HepG2 (cell line): Measurements from ENCODE around the gene FDPS. TPM values are rescaled to one million over a fixed set of nuclear protein-coding genes. Genes with fewer than 3 reads are reported as not detected.

Source experiments
- DPF2 ChIP-seq: sonication (generic); formaldehyde crosslinking; IDR thresholded peaks from 2 replicates; pipeline ENCODE4 v1.4.0; 2020; ENCODE audit warnings: mild to moderate bottlenecking, low read depth, missing genetic modification reagents, borderline replicate concordance
- ELF4 ChIP-seq: sonication (generic); formaldehyde crosslinking; IDR thresholded peaks from 2 replicates; pipeline ENCODE4 v1.5.0; 2020; ENCODE audit warnings: missing genetic modification reagents, mild to moderate bottlenecking, moderate library complexity, borderline replicate concordance
- ETV6 ChIP-seq: sonication (generic); formaldehyde crosslinking; conservative IDR thresholded peaks from 2 replicates; pipeline ENCODE4 v1.4.0; 2020; ENCODE audit warnings: missing genetic modification reagents
- GFI1 ChIP-seq: sonication (generic); formaldehyde crosslinking; IDR thresholded peaks from 2 replicates; pipeline ENCODE4 v1.5.0; 2020; ENCODE audit warnings: missing genetic modification reagents, mild to moderate bottlenecking, borderline replicate concordance
- HNRNPK ChIP-seq: fragments of 200-400 bp; formaldehyde crosslinking; IDR thresholded peaks from 2 replicates; pipeline ENCODE4 v1.6.1; 2018; ENCODE audit warnings: low read length, low read depth, moderate library complexity, mild to moderate bottlenecking; ENCODE audit not compliant: poor library complexity, severe bottlenecking
- MAZ ChIP-seq, 2 experiments: sonication (generic) in 1 of 2; formaldehyde crosslinking in 1 of 2; IDR thresholded peaks; 2 replicates each; pipeline versions ENCODE4 v1.5.0 to v1.6.1; 2012 to 2020; ENCODE audit warnings: low read depth in 2 of 2, mild to moderate bottlenecking in 2 of 2, borderline replicate concordance in 1 of 2, improper control_type of control experiment in 1 of 2, low read length in 1 of 2, missing genetic modification reagents in 1 of 2, moderate library complexity in 1 of 2
- MLXIP ChIP-seq: sonication (generic); formaldehyde crosslinking; IDR thresholded peaks from 2 replicates; pipeline ENCODE4 v1.9.0; 2021; ENCODE audit warnings: missing genetic modification reagents, borderline replicate concordance
- PRDM4 ChIP-seq: sonication (generic); formaldehyde crosslinking; IDR thresholded peaks from 2 replicates; pipeline ENCODE4 v1.9.0; 2021; ENCODE audit warnings: missing genetic modification reagents, borderline replicate concordance
- SAP130 ChIP-seq: IDR thresholded peaks from 2 replicates; pipeline ENCODE4 v1.6.1; 2016; ENCODE audit warnings: low read depth
- SP5 ChIP-seq: IDR thresholded peaks from 2 replicates; pipeline ENCODE4 v1.6.1; 2016; ENCODE audit warnings: low read depth, borderline replicate concordance
- ZBTB42 ChIP-seq: sonication (generic); formaldehyde crosslinking; IDR thresholded peaks from 2 replicates; pipeline ENCODE4 v1.5.0; 2020; ENCODE audit warnings: mild to moderate bottlenecking, missing genetic modification reagents
- ZNF101 ChIP-seq: sonication (generic); formaldehyde crosslinking; IDR thresholded peaks from 2 replicates; pipeline ENCODE4 v1.4.0; 2020; ENCODE audit warnings: mild to moderate bottlenecking, low read depth, missing genetic modification reagents, borderline replicate concordance
- ZNF205 ChIP-seq: IDR thresholded peaks from 2 replicates; pipeline ENCODE4 v1.6.1; 2018; ENCODE audit warnings: missing biosample characterization, missing genetic modification reagents
- ZNF274 ChIP-seq: sonication (generic); formaldehyde crosslinking; IDR thresholded peaks from 2 replicates; pipeline ENCODE4 v1.5.1; 2020; ENCODE audit warnings: mild to moderate bottlenecking, missing genetic modification reagents
- ZNF747 ChIP-seq: sonication (generic); formaldehyde crosslinking; IDR thresholded peaks from 2 replicates; pipeline ENCODE4 v1.8.1; 2023; ENCODE audit warnings: missing genetic modification reagents, mild to moderate bottlenecking, borderline replicate concordance
- polyA plus RNA-seq, 8 experiments: library from polyadenylated mRNA; depleted of rRNA in 3 of 8; stranded (reverse) in 7 of 8; unstranded in 1 of 8; fragments of >200 nt; fragmentation: Illumina TruSeq in 4 of 8; extraction: Trizol in 4 of 8; gene quantifications; 2 replicates each; pipeline versions ENCODE4 v1.2.1 to v1.2.3, GENCODE V29; 2011 to 2016; ENCODE audit warnings: low read depth in 4 of 8, missing spikeins in 1 of 8, mixed read lengths in 1 of 8; ENCODE audit not compliant: insufficient read depth in 1 of 8
- total RNA-seq, 5 experiments: library from RNA; depleted of rRNA; stranded (reverse); fragments of >200 nt; fragmentation: Illumina TruSeq; extraction: Trizol; gene quantifications; 2 replicates each; pipeline ENCODE4 v1.2.3, GENCODE V29; 2016; ENCODE audit warnings: low read depth in 1 of 5
- TF ChIP-seq, protein P1 (sequence below): sonication (generic); formaldehyde crosslinking; IDR thresholded peaks from 2 replicates; pipeline ENCODE4 v1.8.0; 2022; ENCODE audit warnings: missing genetic modification reagents, mild to moderate bottlenecking, inconsistent platforms, borderline replicate concordance
- TF ChIP-seq, protein P2 (sequence below): sonication (generic); formaldehyde crosslinking; IDR thresholded peaks from 2 replicates; pipeline ENCODE4 v1.4.0; 2020; ENCODE audit warnings: mild to moderate bottlenecking, missing genetic modification reagents

The FDPS gene
- total and polyA plus RNA-seq, 2 of the 13 experiments (the other 11 are each of a cell fraction or from before 2014, with no cell fraction given), result 264 to 519 TPM

GRCh38 chr1:155324717-155325602, 16.3 kb downstream of the FDPS start (continued):
- TF ChIP-seq PRDM4 (CRISPR knock-in tag) (no peak), ZNF747 (CRISPR knock-in tag) (peak; percentile 59; the same call in 1 of the 2 replicates), SAP130 (peak; percentile 62; the same call in 1 of the 2 replicates), ZNF274 (0 out of 2 replicates have a peak, but pooled peaks have one; percentile 23), ZNF205 (CRISPR knock-in tag) (0 out of 2 replicates have a peak, but pooled peaks have one; percentile 10), GFI1 (no peak), MAZ (IDR thresholded peaks at IDR 0.05; ENCODE audit: borderline replicate concordance, low read depth, low read length) (no peak), MAZ (CRISPR knock-in tag; IDR thresholded peaks at IDR 0.05; ENCODE audit: low read depth) (peak; percentile 68; the same call in 1 of the 2 replicates), DPF2 (CRISPR knock-in tag) (no peak), ETV6 (CRISPR knock-in tag) (0 out of 2 replicates have a peak, but pooled peaks have one; percentile 11), ZBTB42 (CRISPR knock-in tag) (0 out of 2 replicates have a peak, but pooled peaks have one; percentile 49), ZNF101 (no peak), ELF4 (no peak), MLXIP (CRISPR knock-in tag) (0 out of 2 replicates have a peak, but pooled peaks have one; percentile 36), SP5 (CRISPR knock-in tag) (peak; percentile 10; the same call in 1 of the 2 replicates), HNRNPK (peak; percentile 46)
- TF ChIP-seq, protein P1, sequence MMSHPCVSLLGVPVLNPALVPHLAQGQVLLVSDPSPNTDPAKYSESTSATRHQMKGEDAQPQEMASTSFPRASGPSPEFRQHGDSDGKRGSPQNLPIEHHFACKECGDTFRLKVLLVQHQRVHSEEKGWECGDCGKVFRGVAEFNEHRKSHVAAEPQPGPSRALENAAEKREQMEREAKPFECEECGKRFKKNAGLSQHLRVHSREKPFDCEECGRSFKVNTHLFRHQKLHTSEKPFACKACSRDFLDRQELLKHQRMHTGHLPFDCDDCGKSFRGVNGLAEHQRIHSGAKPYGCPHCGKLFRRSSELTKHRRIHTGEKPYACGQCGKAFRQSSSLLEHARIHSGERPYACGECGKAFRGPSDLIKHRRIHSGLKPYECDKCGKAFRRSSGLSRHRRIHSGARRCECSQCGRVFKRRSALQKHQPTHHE (CRISPR knock-in tag), result 0 out of 2 replicates have a peak, but pooled peaks have one; percentile 29
- TF ChIP-seq, protein P2, sequence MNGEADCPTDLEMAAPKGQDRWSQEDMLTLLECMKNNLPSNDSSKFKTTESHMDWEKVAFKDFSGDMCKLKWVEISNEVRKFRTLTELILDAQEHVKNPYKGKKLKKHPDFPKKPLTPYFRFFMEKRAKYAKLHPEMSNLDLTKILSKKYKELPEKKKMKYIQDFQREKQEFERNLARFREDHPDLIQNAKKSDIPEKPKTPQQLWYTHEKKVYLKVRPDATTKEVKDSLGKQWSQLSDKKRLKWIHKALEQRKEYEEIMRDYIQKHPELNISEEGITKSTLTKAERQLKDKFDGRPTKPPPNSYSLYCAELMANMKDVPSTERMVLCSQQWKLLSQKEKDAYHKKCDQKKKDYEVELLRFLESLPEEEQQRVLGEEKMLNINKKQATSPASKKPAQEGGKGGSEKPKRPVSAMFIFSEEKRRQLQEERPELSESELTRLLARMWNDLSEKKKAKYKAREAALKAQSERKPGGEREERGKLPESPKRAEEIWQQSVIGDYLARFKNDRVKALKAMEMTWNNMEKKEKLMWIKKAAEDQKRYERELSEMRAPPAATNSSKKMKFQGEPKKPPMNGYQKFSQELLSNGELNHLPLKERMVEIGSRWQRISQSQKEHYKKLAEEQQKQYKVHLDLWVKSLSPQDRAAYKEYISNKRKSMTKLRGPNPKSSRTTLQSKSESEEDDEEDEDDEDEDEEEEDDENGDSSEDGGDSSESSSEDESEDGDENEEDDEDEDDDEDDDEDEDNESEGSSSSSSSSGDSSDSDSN (CRISPR knock-in tag), result peak; percentile 15; the same call in 1 of the 2 replicates
